Left ventricle myocardium inferior (tissue), 1 donor: ENCODE data around the gene HES6. TPM values are rescaled to one million over a fixed set of nuclear protein-coding genes. Genes with fewer than 3 reads are reported as not detected.

Source experiments
- DNase-seq: peaks from one replicate; pipeline ENCODE4 v3.0.0-alpha.2; 2020
- H3K27ac ChIP-seq: fragments of 200-600 bp; replicated peaks from 2 replicates; pipeline ENCODE4 v1.8.0; 2021
- H3K27me3 ChIP-seq: fragments of 200-600 bp; 2 replicates; pipeline ENCODE4 v1.8.0; 2021; ENCODE audit warnings: low read depth
- H3K36me3 ChIP-seq: fragments of 200-600 bp; 2 replicates; pipeline ENCODE4 v1.8.0; 2021
- H3K4me1 ChIP-seq: fragments of 200-600 bp; 2 replicates; pipeline ENCODE4 v1.8.0; 2021
- H3K4me3 ChIP-seq: fragments of 200-600 bp; 2 replicates; pipeline ENCODE4 v1.8.0; 2021; ENCODE audit warnings: mild to moderate bottlenecking, moderate library complexity
- H3K9me3 ChIP-seq: fragments of 200-600 bp; replicated peaks from 2 replicates; pipeline ENCODE4 v1.8.0; 2021
- intact Hi-C: fragments of 100-400 bp; cut with micrococcal nuclease; formaldehyde crosslinking; loops from one replicate; pipeline ENCODE4 v1.11.0; 2022
- total RNA-seq: library from RNA; stranded (reverse); fragmentation: NEBNext Ultra II Directional; extraction: Animal tissue kit (Norgen Biotek cat#: 25700); gene quantifications from one replicate; pipeline ENCODE4 v1.2.1, GENCODE V29; 2021
- TF ChIP-seq, protein P1 (sequence below): fragments of 200-600 bp; IDR thresholded peaks from 2 replicates; pipeline ENCODE4 v1.8.0; 2021; ENCODE audit warnings: antibody characterized with exemption, mild to moderate bottlenecking, borderline replicate concordance
- donor health status: DM: no; HTN: yes; CAD: no; lungs with severe emphysema.

Gene HES6
- total RNA-seq, 1 donor from 2014 or later, result 2.7 TPM

GRCh38 chr2:238235331-238235732, 4.5 kb downstream of the HES6 start:
- intact Hi-C loops, result no loop called here
- no peak overlapping the region for H3K27ac ChIP-seq
- no peaks in the 10 kb centered on the region for H3K9me3 ChIP-seq
- TF ChIP-seq, protein P1, sequence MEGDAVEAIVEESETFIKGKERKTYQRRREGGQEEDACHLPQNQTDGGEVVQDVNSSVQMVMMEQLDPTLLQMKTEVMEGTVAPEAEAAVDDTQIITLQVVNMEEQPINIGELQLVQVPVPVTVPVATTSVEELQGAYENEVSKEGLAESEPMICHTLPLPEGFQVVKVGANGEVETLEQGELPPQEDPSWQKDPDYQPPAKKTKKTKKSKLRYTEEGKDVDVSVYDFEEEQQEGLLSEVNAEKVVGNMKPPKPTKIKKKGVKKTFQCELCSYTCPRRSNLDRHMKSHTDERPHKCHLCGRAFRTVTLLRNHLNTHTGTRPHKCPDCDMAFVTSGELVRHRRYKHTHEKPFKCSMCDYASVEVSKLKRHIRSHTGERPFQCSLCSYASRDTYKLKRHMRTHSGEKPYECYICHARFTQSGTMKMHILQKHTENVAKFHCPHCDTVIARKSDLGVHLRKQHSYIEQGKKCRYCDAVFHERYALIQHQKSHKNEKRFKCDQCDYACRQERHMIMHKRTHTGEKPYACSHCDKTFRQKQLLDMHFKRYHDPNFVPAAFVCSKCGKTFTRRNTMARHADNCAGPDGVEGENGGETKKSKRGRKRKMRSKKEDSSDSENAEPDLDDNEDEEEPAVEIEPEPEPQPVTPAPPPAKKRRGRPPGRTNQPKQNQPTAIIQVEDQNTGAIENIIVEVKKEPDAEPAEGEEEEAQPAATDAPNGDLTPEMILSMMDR, result no peak
- no peak overlapping the region for H3K4me3 ChIP-seq
- H3K27me3 ChIP-seq, result peaks cover 27% of the 10 kb centered on the region
- H3K4me1 ChIP-seq, result peaks cover 27% of the 10 kb centered on the region
- no peaks in the 10 kb centered on the region for H3K36me3 ChIP-seq
- DNase-seq, result no peak

GRCh38 chr2:238233625-238234024, 6.2 kb downstream of the HES6 start:
- H3K4me1 ChIP-seq, result peaks cover 28% of the 10 kb centered on the region
- no peaks in the 10 kb centered on the region for H3K9me3 ChIP-seq
- no peak overlapping the region for H3K4me3 ChIP-seq
- TF ChIP-seq, protein P1, result no peak
- intact Hi-C loops, result no loop called here
- no peaks in the 10 kb centered on the region for H3K36me3 ChIP-seq
- H3K27ac ChIP-seq, result no peak overlapping the region
- peaks cover 18% of the 10 kb centered on the region for H3K27me3 ChIP-seq
- DNase-seq, result no peak

- TF ChIP-seq, protein P1, result no peak
- DNase-seq, result no peak
- intact Hi-C loops, result no loop called here
- Histone ChIP-seq H3K4me1 (peaks cover 30% of the 10 kb centered on the region), H3K27ac (no peak overlapping the region), H3K36me3 (no peaks in the 10 kb centered on the region), H3K9me3 (no peaks in the 10 kb centered on the region), H3K27me3 (peaks cover 2% of the 10 kb centered on the region), H3K4me3 (peak overlapping the region; percentile 66)
Observed at GRCh38 chr2:238231809-238232208, 8.0 kb downstream of the HES6 start.

DNA sequence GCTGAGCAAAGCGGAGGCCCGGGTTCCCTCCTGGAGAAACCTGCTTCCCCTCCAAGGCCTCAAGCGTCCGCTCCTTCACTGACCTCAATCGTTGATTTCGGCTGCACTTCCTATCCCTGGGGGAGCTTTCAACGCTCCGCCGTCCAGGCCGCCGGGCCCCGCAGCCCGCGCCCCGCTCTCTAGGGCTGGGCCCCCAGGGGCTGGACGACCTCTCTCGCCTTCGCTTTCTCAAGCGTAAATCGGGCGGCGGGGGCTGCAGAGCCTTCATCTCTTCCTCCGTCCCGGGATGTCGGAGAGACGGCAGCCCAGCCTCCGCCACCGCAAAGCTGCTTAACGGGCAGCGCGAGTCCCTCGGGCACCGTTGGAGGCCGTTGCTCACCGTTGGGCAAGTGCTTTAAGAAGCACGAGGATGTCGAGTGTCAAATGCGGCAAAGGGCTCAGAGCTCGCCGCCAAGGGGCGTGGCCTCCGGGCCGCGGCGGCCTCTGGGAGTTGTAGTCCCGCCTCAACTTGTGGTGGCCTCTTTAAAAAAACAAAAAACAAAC, 8.5 kb downstream of the HES6 start:
- peak overlapping the region; percentile 66 for H3K4me3 ChIP-seq
- intact Hi-C loops, result no loop called here
- H3K27ac ChIP-seq, result peak overlapping the region; percentile 30
- TF ChIP-seq, protein P1, result no peak
- peak; percentile 74 for DNase-seq
- no peaks in the 10 kb centered on the region for H3K36me3 ChIP-seq
- H3K27me3 ChIP-seq, result no peaks in the 10 kb centered on the region
- no peaks in the 10 kb centered on the region for H3K9me3 ChIP-seq
- peaks cover 31% of the 10 kb centered on the region for H3K4me1 ChIP-seq

DNA sequence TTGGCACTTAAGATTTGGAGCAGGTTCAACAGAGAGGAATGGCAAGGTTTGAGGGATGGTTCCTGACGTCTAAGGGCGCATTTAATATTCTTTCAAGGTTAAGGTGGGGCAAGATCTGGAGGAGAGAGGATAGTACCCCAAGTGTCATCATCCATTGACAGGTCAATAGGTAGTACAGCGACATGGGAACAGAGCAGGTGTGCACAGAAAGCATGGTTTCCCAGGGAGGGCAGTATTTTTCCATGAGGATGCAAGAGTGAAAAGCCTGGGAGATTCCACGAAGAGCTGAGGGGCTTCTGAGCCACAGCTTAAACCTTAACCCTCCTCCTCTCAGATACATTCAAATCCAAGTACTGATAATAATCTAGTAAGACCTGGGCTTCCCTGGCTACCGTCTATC, 9.1 kb downstream of the HES6 start:
- intact Hi-C loops, result no loop called here
- Histone ChIP-seq H3K27ac (no peak overlapping the region), H3K27me3 (no peaks in the 10 kb centered on the region), H3K9me3 (no peaks in the 10 kb centered on the region), H3K36me3 (no peaks in the 10 kb centered on the region), H3K4me1 (peaks cover 37% of the 10 kb centered on the region), H3K4me3 (peak overlapping the region; percentile 66)
- TF ChIP-seq, protein P1, result no peak
- DNase-seq, result no peak
